ENCODE measurements around the gene PEAR1.

Gene PEAR1

GRCh38 chr1:156942176-156942575 lies 48.7 kb downstream of the PEAR1 start:
- DNase-seq, result no peak

- DNase-seq, result no peak
These were observed 49.1 kb downstream of the PEAR1 start for GRCh38 chr1:156942576-156942975.

GRCh38 chr1:156943756-156944155 lies 50.2 kb downstream of the PEAR1 start:
- DNase-seq, result no peak

GRCh38 chr1:156944268-156944667 lies 50.8 kb downstream of the PEAR1 start:
- DNase-seq, result no peak

GRCh38 chr1:156944848-156945247 lies 51.3 kb downstream of the PEAR1 start:
- no peak for DNase-seq

- DNase-seq, result no peak
These were observed 52.6 kb downstream of the PEAR1 start for GRCh38 chr1:156945881-156946661.

- DNase-seq, result no peak
These were observed 53.6 kb downstream of the PEAR1 start for GRCh38 chr1:156947127-156947526.

GRCh38 chr1:156947818-156948525 lies 54.5 kb downstream of the PEAR1 start:
- DNase-seq, result no peak

- DNase-seq, result no peak
These were observed 55.2 kb downstream of the PEAR1 start for GRCh38 chr1:156948708-156949107.

GRCh38 chr1:156949127-156949526 lies 55.6 kb downstream of the PEAR1 start:
- no peak for DNase-seq

- no peak for DNase-seq
These were observed 57.9 kb downstream of the PEAR1 start for GRCh38 chr1:156951371-156951770.

GRCh38 chr1:156953571-156953970 lies 60.1 kb downstream of the PEAR1 start:
- DNase-seq, result no peak

- no peak for DNase-seq
These were observed 62.8 kb downstream of the PEAR1 start for GRCh38 chr1:156956333-156956732.

GRCh38 chr1:156957634-156958033 lies 64.1 kb downstream of the PEAR1 start:
- no peak for DNase-seq

- DNase-seq, result no peak
These were observed 64.8 kb downstream of the PEAR1 start for GRCh38 chr1:156958247-156958714.

- no peak for DNase-seq
These were observed 65.9 kb downstream of the PEAR1 start for GRCh38 chr1:156959414-156959813.

GRCh38 chr1:156959925-156960324 lies 66.4 kb downstream of the PEAR1 start:
- DNase-seq, result no peak

- no peak for DNase-seq
These were observed 68.2 kb downstream of the PEAR1 start for GRCh38 chr1:156961709-156962108.

- no peak for DNase-seq
These were observed 70.1 kb downstream of the PEAR1 start for GRCh38 chr1:156963621-156964020.

- DNase-seq, result no peak
These were observed 70.9 kb downstream of the PEAR1 start for GRCh38 chr1:156964441-156964840.

All from SIG-M5 (cell line).